Body of pancreas (tissue), 4 donors: ENCODE results near the gene BRAT1. TPM values are rescaled to one million over a fixed set of nuclear protein-coding genes. Genes with fewer than 3 reads are reported as not detected.

ENCODE experiments used
- ATAC-seq: fragments of 150-250 bp; one replicate; pipeline ENCODE4 v1.9.1; 2016
- DNase-seq, 4 donors: peaks; one replicate each; pipeline ENCODE4 v3.0.0-alpha.2; 2019
- H3K27ac ChIP-seq, 4 donors: fragments of 200-600 bp; sonication (generic); 1 replicate in 3 of 4; 2 replicates in 1 of 4; pipeline versions ENCODE4 v1.5.1 to v1.6.1; 2016 to 2019; ENCODE audit warnings: mild to moderate bottlenecking in 1 of 4, mixed read lengths in 1 of 4, moderate library complexity in 1 of 4
- H3K27me3 ChIP-seq, 2 donors: fragments of 200-600 bp; sonication (generic); one replicate each; pipeline ENCODE4 v1.6.0; 2016; ENCODE audit warnings: mild to moderate bottlenecking in 1 of 2
- H3K36me3 ChIP-seq, 2 donors: fragments of 200-600 bp; sonication (generic); replicated peaks in 1 of 2; 2 replicates each; pipeline ENCODE4 v1.5.1; 2016; ENCODE audit warnings: low read depth in 2 of 2; ENCODE audit not compliant: insufficient read depth in 1 of 2
- H3K4me1 ChIP-seq: fragments of 200-600 bp; sonication (generic); one replicate; pipeline ENCODE4 v1.6.0; 2016
- H3K4me3 ChIP-seq, 2 donors: fragments of 200-600 bp; sonication (generic); 1 replicate in 1 of 2; 2 replicates in 1 of 2; pipeline ENCODE4 v1.5.1; 2016 to 2019
- H3K9me3 ChIP-seq, 3 donors: fragments of 200-600 bp; sonication (generic); 1 replicate in 2 of 3; 2 replicates in 1 of 3; pipeline ENCODE4 v1.5.1; 2016
- POLR2A ChIP-seq, 3 donors: fragments of 450-650 bp; IDR thresholded peaks; one replicate each; pipeline ENCODE4 v1.6.1; 2016; ENCODE audit warnings: antibody characterized with exemption in 3 of 3, mild to moderate bottlenecking in 2 of 3
- whole genome bisulfite sequencing, 2 donors: methylation state at CpG; one replicate each; pipeline ENCODE4 v1.1.5; 2017; 5-methylcytosine and 5-hydroxymethylcytosine counted together
- intact Hi-C: fragments of 100-400 bp; cut with DNase I; formaldehyde crosslinking; loops from one replicate; pipeline ENCODE4 v1.15.1; 2023
- total RNA-seq, 2 donors: library from RNA; depleted of rRNA; stranded (reverse); fragments of >200 nt; gene quantifications; one replicate each; pipeline ENCODE4 v1.1.0, GENCODE V29; 2016
- TF ChIP-seq, protein P1 (sequence below), 7 experiments: fragments of 450-650 bp in 4 of 7; fragments of 200-600 bp in 3 of 7; sonication (generic) in 3 of 7; IDR thresholded peaks; one replicate each; pipeline ENCODE4 v1.5.1; 2016 to 2019; ENCODE audit warnings: antibody characterized with exemption in 7 of 7

Gene BRAT1
- total RNA-seq, 2 donors from 2014 or later, result 36.6 to 46.8 TPM

DNA sequence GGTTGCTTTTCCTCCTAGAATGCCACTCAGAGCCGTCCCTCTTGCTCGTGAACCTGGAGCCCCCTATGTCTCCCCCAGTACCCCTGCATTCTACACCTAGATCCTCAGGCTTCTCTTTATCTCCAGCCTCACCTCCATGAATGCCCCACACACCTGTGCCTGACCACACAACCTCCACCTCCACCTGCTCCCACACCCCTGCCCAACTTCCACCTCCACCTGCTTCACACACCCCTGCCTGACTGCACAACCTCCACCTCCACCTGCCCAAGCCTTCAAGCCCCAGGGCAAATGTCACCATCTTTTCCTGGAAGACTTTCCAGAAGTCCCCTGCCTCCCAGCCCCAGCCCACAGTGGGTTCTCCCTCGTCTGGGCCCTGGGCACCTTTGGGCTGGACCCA lies 42.6 kb downstream of the BRAT1 start:
- peaks cover 27% of the 10 kb centered on the region for H3K4me1 ChIP-seq
- no peak for ATAC-seq
- intact Hi-C loops, result no loop called here
- H3K4me3 ChIP-seq, result no peak overlapping the region
- no peaks in the 10 kb centered on the region for H3K27me3 ChIP-seq
- no peak for DNase-seq
- TF ChIP-seq, protein P1, sequence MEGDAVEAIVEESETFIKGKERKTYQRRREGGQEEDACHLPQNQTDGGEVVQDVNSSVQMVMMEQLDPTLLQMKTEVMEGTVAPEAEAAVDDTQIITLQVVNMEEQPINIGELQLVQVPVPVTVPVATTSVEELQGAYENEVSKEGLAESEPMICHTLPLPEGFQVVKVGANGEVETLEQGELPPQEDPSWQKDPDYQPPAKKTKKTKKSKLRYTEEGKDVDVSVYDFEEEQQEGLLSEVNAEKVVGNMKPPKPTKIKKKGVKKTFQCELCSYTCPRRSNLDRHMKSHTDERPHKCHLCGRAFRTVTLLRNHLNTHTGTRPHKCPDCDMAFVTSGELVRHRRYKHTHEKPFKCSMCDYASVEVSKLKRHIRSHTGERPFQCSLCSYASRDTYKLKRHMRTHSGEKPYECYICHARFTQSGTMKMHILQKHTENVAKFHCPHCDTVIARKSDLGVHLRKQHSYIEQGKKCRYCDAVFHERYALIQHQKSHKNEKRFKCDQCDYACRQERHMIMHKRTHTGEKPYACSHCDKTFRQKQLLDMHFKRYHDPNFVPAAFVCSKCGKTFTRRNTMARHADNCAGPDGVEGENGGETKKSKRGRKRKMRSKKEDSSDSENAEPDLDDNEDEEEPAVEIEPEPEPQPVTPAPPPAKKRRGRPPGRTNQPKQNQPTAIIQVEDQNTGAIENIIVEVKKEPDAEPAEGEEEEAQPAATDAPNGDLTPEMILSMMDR (IDR thresholded peaks at IDR 0.05), result no peak
- no peak for TF ChIP-seq POLR2A (IDR thresholded peaks at IDR 0.05)
- H3K27ac ChIP-seq, result no peak overlapping the region
- H3K9me3 ChIP-seq, result no peaks in the 10 kb centered on the region
- no peaks in the 10 kb centered on the region for H3K36me3 ChIP-seq
- WGBS, 2 donors, result 87 to 93% methylated on average over 3 of the region's 3 CpGs

GRCh38 chr7:2512179-2512661 lies 43.1 kb downstream of the BRAT1 start:
- ATAC-seq (no peak), DNase-seq (peak in 1 of 4 donors; percentile 81)
- H3K27me3 ChIP-seq, result no peaks in the 10 kb centered on the region
- no peak overlapping the region for H3K4me3 ChIP-seq
- peaks cover 27% of the 10 kb centered on the region for H3K4me1 ChIP-seq
- WGBS, 2 donors, result 44 to 57% methylated on average over 9 to 11 of the region's 12 CpGs
- intact Hi-C loops, result no loop called here
- TF ChIP-seq POLR2A (IDR thresholded peaks at IDR 0.05), result peak in 1 of 3 donors; percentile 27
- TF ChIP-seq, protein P1 (IDR thresholded peaks at IDR 0.05), result no peak
- H3K36me3 ChIP-seq, result no peaks in the 10 kb centered on the region
- H3K9me3 ChIP-seq, result no peaks in the 10 kb centered on the region
- H3K27ac ChIP-seq, result peak overlapping the region in 1 of 4 donors; percentile 80

- H3K27me3 ChIP-seq, result no peaks in the 10 kb centered on the region
- no peak for DNase-seq
- no peaks in the 10 kb centered on the region for H3K36me3 ChIP-seq
- H3K9me3 ChIP-seq, result no peaks in the 10 kb centered on the region
- WGBS, 2 donors, result 31 to 49% methylated on average over 5 to 18 of the region's 18 CpGs
- TF ChIP-seq, protein P1 (IDR thresholded peaks at IDR 0.05), result no peak
- TF ChIP-seq POLR2A (IDR thresholded peaks at IDR 0.05), result no peak
- peaks cover 27% of the 10 kb centered on the region for H3K4me1 ChIP-seq
- intact Hi-C loops, result no loop called here
- no peak overlapping the region for H3K4me3 ChIP-seq
- peak overlapping the region in 2 of 4 donors; percentile 39 to 80 for H3K27ac ChIP-seq
- ATAC-seq, result peak; percentile 8
These were observed 43.6 kb downstream of the BRAT1 start for GRCh38 chr7:2511769-2512168.

- DNase-seq (peak in 2 of 4 donors; percentile 53 to 88), ATAC-seq (peak; percentile 33)
- 0 to 21% methylated on average over 1 to 27 of the region's 27 CpGs for WGBS, 2 donors
- H3K36me3 ChIP-seq, result no peaks in the 10 kb centered on the region
- peaks cover 27% of the 10 kb centered on the region for H3K4me1 ChIP-seq
- peak in 1 of 3 donors; percentile 6 for TF ChIP-seq POLR2A (IDR thresholded peaks at IDR 0.05)
- TF ChIP-seq, protein P1 (IDR thresholded peaks at IDR 0.05), result no peak
- no peaks in the 10 kb centered on the region for H3K27me3 ChIP-seq
- peak overlapping the region in 2 of 4 donors; percentile 39 to 80 for H3K27ac ChIP-seq
- no peaks in the 10 kb centered on the region for H3K9me3 ChIP-seq
- H3K4me3 ChIP-seq, result no peak overlapping the region
- intact Hi-C loops, result no loop called here
These were observed 44.2 kb downstream of the BRAT1 start for GRCh38 chr7:2510909-2511768.
